Fibroblast of pulmonary artery (primary cell): ENCODE measurements around the gene CES2.
"Not testable (repeated sequence)": the region's sequence is repeated elsewhere in the genome, so short reads cannot be mapped to it uniquely, and the experiment has no call there.

ENCODE experiments used
- DNase-seq: peaks from one replicate; pipeline ENCODE4 v3.0.0-alpha.2; 2010; ENCODE audit warnings: low read depth
- H3K4me3 ChIP-seq: replicated peaks from 2 replicates; pipeline ENCODE4 v1.5.1; 2011; ENCODE audit warnings: low read depth, mild to moderate bottlenecking, control low read depth, low read length, moderate library complexity
- TF ChIP-seq, protein P1 (sequence below): IDR thresholded peaks from 2 replicates; pipeline ENCODE4 v1.5.1; 2011; ENCODE audit warnings: mild to moderate bottlenecking, control low read depth, low read length, inconsistent platforms; ENCODE audit errors: missing control alignments

The CES2 gene

DNA sequence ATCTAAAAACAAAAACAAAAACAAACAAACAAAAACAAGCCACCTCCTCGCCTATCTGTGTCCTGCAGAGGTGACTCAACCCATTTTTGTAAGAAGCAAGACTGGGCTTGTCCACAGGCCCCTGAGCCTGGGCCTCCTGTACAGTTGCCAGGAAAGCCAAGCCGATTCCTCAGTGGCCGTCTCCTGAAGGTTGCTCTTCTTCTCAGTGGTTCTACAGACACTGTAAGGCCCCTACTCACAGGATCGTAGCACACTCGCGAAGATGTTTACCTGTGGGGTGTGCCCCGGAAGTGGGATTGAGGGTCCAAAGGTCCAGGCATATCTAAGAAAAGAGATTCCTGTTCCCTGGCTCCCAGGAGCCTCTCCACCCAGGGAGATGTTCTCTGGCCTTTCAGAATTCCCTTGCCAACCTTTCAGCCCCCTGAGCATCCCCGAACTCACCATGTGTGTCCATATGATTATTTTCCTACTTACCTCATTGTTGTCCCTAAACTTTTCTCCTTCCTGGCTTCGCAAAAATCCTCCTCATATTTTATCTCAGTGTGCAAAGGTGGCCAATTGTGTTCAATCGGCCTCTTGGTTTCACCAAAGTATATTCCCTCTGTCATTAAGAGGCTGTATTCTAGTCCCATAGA, 18.3 kb downstream of the CES2 start:
- DNase-seq = no peak
- H3K4me3 ChIP-seq = no peak overlapping the region
- TF ChIP-seq, protein P1, sequence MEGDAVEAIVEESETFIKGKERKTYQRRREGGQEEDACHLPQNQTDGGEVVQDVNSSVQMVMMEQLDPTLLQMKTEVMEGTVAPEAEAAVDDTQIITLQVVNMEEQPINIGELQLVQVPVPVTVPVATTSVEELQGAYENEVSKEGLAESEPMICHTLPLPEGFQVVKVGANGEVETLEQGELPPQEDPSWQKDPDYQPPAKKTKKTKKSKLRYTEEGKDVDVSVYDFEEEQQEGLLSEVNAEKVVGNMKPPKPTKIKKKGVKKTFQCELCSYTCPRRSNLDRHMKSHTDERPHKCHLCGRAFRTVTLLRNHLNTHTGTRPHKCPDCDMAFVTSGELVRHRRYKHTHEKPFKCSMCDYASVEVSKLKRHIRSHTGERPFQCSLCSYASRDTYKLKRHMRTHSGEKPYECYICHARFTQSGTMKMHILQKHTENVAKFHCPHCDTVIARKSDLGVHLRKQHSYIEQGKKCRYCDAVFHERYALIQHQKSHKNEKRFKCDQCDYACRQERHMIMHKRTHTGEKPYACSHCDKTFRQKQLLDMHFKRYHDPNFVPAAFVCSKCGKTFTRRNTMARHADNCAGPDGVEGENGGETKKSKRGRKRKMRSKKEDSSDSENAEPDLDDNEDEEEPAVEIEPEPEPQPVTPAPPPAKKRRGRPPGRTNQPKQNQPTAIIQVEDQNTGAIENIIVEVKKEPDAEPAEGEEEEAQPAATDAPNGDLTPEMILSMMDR = no peak

DNA sequence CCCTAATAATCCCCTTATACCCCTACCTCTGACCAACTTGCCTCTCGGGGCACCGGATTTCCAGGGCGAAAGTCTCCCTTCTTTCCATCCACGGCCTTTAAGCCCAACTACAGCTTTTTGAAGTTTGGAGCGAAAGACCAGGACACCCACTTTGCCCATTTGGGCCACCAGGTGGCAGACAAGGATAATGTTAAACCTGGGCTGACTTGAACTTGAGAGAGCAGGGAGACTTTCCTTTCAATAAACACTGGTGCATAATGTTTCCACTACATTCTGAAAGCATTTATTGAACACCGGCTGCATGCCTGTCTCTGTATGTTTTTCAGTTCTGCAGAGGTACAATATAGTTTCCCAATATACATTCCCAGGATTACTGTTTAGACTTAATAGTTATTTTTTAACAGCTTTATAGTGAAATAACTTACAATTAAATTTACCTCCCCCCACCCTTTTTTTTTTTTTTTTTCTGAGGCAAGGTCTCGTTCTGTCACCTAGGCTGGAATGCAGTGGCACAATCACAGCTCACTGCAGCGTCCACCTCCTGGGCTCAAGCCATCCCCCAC, 18.9 kb downstream of the CES2 start:
- H3K4me3 ChIP-seq = no peak overlapping the region
- peak; percentile 84 for DNase-seq
- TF ChIP-seq, protein P1 = peak; percentile 90

DNA sequence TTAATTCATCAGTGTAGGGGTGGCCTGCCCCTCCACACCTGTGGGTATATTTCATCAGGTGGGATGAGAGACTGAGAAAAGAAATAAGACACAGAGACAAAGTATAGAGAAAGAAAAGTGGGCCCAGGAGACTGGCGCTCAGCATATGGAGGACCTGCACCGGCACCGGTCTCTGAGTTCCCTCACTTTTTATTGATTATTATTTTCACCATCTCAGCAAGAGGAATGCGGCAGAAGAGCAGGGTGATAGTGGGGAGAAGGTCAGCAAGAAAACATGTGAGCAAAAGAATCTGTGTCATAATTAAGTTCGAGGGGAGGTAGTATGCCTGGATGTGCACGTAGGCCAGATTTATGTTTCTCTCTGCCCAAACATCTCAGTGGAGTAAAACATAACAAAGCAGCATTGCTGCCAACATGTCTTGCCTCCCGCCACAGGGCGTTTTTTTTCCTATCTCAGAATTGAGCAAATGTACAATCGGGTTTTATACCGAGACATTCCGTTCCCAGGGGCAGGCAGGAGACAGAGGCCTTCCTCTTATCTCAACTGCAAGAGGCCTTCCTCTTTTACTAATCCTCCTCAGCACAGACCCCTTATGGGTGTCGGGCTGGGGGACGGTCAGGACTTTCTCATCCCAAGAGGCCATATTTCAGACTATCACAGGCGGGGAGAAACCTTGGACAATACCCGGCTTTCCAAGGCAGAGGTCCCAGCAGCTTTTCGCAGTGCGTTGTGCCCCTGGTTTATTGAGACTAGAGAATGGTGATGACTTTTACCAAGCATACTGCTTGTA, 20.2 kb downstream of the CES2 start:
- DNase-seq, H3K4me3 ChIP-seq: not testable (repeated sequence)

DNA sequence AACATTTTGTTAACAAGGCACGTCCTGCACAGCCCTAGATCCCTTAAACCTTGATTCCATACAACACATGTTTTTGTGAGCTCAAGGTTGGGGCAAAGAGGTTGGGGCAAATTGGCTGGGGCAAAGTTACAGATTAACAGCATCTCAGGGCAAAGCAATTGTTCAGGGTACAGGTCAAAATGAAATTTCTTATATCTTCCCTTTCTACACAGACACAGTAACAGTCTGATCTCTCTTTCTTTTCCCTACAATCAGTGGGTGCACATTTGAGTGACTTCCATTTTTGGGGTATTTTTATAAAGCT, 20.8 kb downstream of the CES2 start:
- H3K4me3 ChIP-seq, DNase-seq: not testable (repeated sequence)

DNA sequence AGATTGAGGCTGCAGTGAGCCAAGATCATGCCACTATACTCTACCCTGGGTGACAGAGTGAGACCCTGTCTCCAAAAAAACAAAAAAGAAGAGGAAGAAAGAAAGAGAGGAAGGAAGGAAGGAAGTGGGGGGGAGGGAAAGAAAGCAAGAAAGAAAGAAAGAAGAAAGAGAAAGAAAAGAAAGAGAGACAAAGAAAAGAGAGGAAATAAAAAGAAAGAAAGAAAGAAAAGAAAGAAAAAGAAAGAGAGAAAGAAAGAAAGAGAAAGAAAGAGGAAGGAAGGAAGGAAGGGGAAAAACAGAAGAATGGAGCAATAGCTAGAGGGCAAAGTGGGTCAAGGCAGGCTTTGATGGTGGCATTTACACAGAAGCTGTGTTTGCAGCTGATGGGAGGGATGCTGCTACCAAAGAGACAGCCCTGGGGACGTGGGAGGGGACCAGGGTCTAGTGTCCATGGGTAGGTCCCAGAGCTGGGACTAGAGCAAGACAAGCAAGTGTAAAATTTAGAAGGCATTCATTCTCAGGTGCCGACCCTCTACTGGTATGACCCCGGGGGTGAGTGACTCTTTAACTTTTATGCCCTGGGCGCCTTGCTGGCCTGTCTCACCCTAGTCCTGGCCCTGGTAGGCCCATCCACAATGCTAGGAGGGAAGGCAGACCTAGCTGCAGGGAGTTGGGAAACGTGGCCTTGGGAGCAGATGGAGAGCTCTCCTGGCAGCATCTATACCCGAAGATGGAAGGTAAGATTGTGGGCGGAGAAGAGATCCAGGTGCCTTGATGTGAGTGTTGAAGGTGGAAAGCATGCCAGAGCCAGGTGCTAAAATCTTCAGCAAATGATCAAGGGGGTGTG, 23.8 kb downstream of the CES2 start:
- TF ChIP-seq, protein P1 = no peak
- no peak for DNase-seq

DNA sequence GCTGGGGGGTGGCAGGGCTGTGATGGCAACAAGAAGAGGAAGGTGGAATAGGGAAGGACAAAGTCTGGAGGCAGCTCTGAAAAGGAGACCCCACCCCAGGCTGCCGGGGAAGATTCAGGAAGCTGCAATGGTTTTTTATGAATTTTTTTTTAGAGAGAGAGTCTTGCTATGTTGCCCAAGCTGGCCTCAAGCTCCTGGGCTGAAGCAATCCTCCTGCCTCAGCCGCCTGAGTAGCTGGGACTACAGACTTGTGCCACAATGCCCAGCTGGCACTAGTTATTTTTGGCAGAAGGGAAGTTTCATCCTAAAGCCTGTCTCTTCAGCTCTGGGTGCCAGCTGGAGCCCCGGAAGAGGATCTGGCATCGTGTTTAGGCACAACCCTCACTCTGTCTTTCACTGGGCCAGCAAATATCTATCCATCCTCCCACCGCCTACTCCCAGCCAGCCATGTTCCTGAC, 24.4 kb downstream of the CES2 start:
- TF ChIP-seq, protein P1 = no peak
- no peak overlapping the region for H3K4me3 ChIP-seq
- no peak for DNase-seq

More for the DNA sequence above, 23.8 kb downstream of the CES2 start:
- no peak overlapping the region for H3K4me3 ChIP-seq

DNA sequence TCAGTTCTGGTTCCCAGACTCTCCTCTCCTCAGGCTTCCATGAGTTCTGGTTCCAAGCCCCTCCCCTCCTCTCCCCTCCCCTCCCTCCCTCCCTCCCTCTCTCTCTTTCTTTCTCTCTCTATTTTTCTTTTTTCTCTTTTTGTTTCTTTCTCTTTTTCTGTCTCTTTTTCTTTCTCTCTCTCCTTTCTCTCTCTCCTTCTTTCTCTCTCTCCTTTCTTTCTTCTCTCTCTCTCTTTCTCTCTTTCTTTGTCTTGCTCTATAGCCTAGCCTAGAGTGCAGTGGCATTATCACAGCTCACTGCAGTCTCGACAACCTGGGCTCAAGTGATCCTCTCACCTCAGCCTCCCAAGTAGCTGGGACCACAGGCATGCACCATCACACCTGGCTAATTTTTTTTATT, 25.0 kb downstream of the CES2 start:
- TF ChIP-seq, protein P1 = no peak
- no peak overlapping the region for H3K4me3 ChIP-seq
- no peak for DNase-seq
